Caco-2 (cell line): ENCODE measurements around the gene DCDC2B. TPM values are rescaled to one million over a fixed set of nuclear protein-coding genes. Genes with fewer than 3 reads are reported as not detected.
A peak's percentile ranks its signal among the peaks of the same experiment; 100 is the strongest.

Source experiments
- BruUV-seq: library from RNA; stranded (reverse); fragments of 400-500 nt; replicated peaks from 2 replicates; lab custom pipeline; 2021; lab: Mats Ljungman, UMichigan
- CTCF ChIA-PET: fragments of 300-600 bp; sonication (Branson Sonifier 250); formaldehyde crosslinking; loops from one replicate; lab custom pipeline; 2022; ENCODE audit warnings: antibody characterized with exemption; lab: Charles Lee
- POLR2A ChIA-PET: fragments of 300-600 bp; sonication (Branson Sonifier 250); formaldehyde crosslinking; loops from one replicate; lab custom pipeline; 2022; ENCODE audit warnings: antibody characterized with exemption; lab: Charles Lee
- DNase-seq, 2 experiments: peaks; one replicate each; pipeline versions ENCODE4 v3.0.0 to v3.0.0-alpha.2; 2020 to 2022
- H3K27me3 ChIP-seq: replicated peaks from 2 replicates; pipeline ENCODE4 v1.6.0; 2011; ENCODE audit warnings: low read length; ENCODE audit not compliant: control insufficient read depth, insufficient read depth
- H3K36me3 ChIP-seq: 2 replicates; pipeline ENCODE4 v1.5.1; 2011; ENCODE audit warnings: low read length; ENCODE audit not compliant: control insufficient read depth, insufficient read depth
- H3K4me1 ChIP-seq: fragments of 250-450 bp; sonication (Bioruptor Pico); 2 replicates; pipeline ENCODE4 v1.5.1; 2020; ENCODE audit warnings: mild to moderate bottlenecking
- H3K4me3 ChIP-seq: 2 replicates; pipeline ENCODE4 v1.5.1; 2011; ENCODE audit warnings: low read depth, mild to moderate bottlenecking, control low read depth, low read length
- H3K9me3 ChIP-seq: fragments of 250-450 bp; sonication (Bioruptor Pico); 2 replicates; pipeline ENCODE4 v1.5.1; 2020; ENCODE audit warnings: mild to moderate bottlenecking, moderate library complexity
- H3K27ac Mint-ChIP-seq: one replicate; pipeline ENCODE4 v1.8.0; 2022; ENCODE audit warnings: mixed read lengths; ENCODE audit not compliant: unreplicated experiment
- H3K27me3 Mint-ChIP-seq: one replicate; pipeline ENCODE4 v1.8.0; 2022; ENCODE audit warnings: mixed read lengths; ENCODE audit not compliant: insufficient read depth, unreplicated experiment
- H3K36me3 Mint-ChIP-seq: one replicate; pipeline ENCODE4 v1.8.0; 2022; ENCODE audit warnings: mild to moderate bottlenecking, mixed read lengths; ENCODE audit not compliant: insufficient read depth, unreplicated experiment
- H3K4me1 Mint-ChIP-seq: one replicate; pipeline ENCODE4 v1.8.0; 2022; ENCODE audit warnings: low read depth, mixed read lengths; ENCODE audit not compliant: unreplicated experiment
- H3K4me3 Mint-ChIP-seq: one replicate; pipeline ENCODE4 v1.8.0; 2022; ENCODE audit warnings: mild to moderate bottlenecking, moderate library complexity, mixed read lengths; ENCODE audit not compliant: unreplicated experiment
- H3K9me3 Mint-ChIP-seq: one replicate; pipeline ENCODE4 v1.8.0; 2022; ENCODE audit warnings: mixed read lengths; ENCODE audit not compliant: unreplicated experiment
- CTCF ChIP-seq, 2 experiments: fragments of 200-600 bp in 1 of 2; IDR thresholded peaks; 1 replicate in 1 of 2; 2 replicates in 1 of 2; pipeline versions ENCODE4 v1.5.1 to v1.8.0; 2011 to 2022; ENCODE audit warnings: antibody characterized with exemption in 1 of 2, control low read depth in 1 of 2, inconsistent platforms in 1 of 2, low read depth in 1 of 2, low read length in 1 of 2, mild to moderate bottlenecking in 1 of 2, moderate library complexity in 1 of 2; ENCODE audit not compliant: insufficient read depth in 1 of 2, severe bottlenecking in 1 of 2, unreplicated experiment in 1 of 2
- intact Hi-C: fragments of 100-400 bp; cut with micrococcal nuclease; formaldehyde crosslinking; loops from one replicate; pipeline ENCODE4 v1.10.0; 2022; ENCODE audit not compliant: unreplicated experiment
- total RNA-seq: library from RNA; stranded (reverse); gene quantifications from 2 replicates; pipeline ENCODE4 v1.2.3, GENCODE V29; 2022

Gene DCDC2B
- total RNA-seq, 1 experiment from 2014 or later: not detected

- Mint-ChIP-seq H3K4me3 (peak within 1 kb of the TSS; percentile 90), H3K36me3 (peaks cover 23% of the 10 kb centered on the region), H3K27ac (peak within 1 kb of the TSS; percentile 89), H3K27me3 (no peaks in the 10 kb centered on the region), H3K4me1 (no peaks in the 10 kb centered on the region), H3K9me3 (no peaks in the 10 kb centered on the region)
- TF ChIP-seq CTCF (IDR thresholded peaks at IDR 0.05; ENCODE audit: insufficient read depth in 1 of 2, low read depth in 1 of 2, low read length in 1 of 2, severe bottlenecking in 1 of 2, unreplicated experiment in 1 of 2): peak; percentile 9 to 28
- H3K4me3 ChIP-seq: peak within 1 kb of the TSS; percentile 68
- intact Hi-C loops: no loop called here
- BruUV-seq: TSS peak; percentile 70
- peak; percentile 89 to 91 for DNase-seq
- peaks cover 4% of the 10 kb centered on the region; the same call in 1 of the 2 replicates for H3K4me1 ChIP-seq
- ChIA-PET CTCF (interaction anchor here (1.6 kb wide), 1 partner anchor 10 kb away, joined by 5 read pairs; no protein-coding TSS in a partner anchor), POLR2A (interaction anchor here (0.7 to 0.8 kb wide), 2 partner anchors 10 to 27 kb away, joined by 3 to 4 read pairs; partner anchors contain the start of gene TXLNA)
- no peaks in the 10 kb centered on the region for H3K27me3 ChIP-seq
- H3K9me3 ChIP-seq: no peaks in the 10 kb centered on the region
- H3K36me3 ChIP-seq: no peaks in the 10 kb centered on the region
These were observed 3.2 kb upstream of the DCDC2B start, which contains the start of gene IQCC for GRCh38 chr1:32205401-32206370. Gene IQCC (plus strand): TSS chr1:32205671. CDS start chr1:32205682, 11 bp downstream.

GRCh38 chr1:32208469-32208868, 420 bp upstream of the DCDC2B start:
- Mint-ChIP-seq H3K4me1 (no peaks in the 10 kb centered on the region), H3K4me3 (no peak overlapping the region)

More at GRCh38 chr1:32208469-32208868, 420 bp upstream of the DCDC2B start:
- no peak for TF ChIP-seq CTCF (IDR thresholded peaks at IDR 0.05; ENCODE audit: insufficient read depth in 1 of 2, low read depth in 1 of 2, low read length in 1 of 2, severe bottlenecking in 1 of 2, unreplicated experiment in 1 of 2)
- no peak overlapping the region for H3K27ac Mint-ChIP-seq
- Histone ChIP-seq H3K4me3 (no peak overlapping the region), H3K4me1 (no peaks in the 10 kb centered on the region), H3K9me3 (no peaks in the 10 kb centered on the region), H3K27me3 (no peaks in the 10 kb centered on the region), H3K36me3 (no peaks in the 10 kb centered on the region)
- H3K9me3 Mint-ChIP-seq: no peaks in the 10 kb centered on the region
- CTCF ChIA-PET: no interaction called here
- intact Hi-C loops: no loop called here
- POLR2A ChIA-PET: no interaction called here
- peaks cover 16% of the 10 kb centered on the region for H3K36me3 Mint-ChIP-seq
- no TSS peak for BruUV-seq
- no peaks in the 10 kb centered on the region for H3K27me3 Mint-ChIP-seq
- DNase-seq: no peak
